ENCODE data around the gene VAV2.

Gene VAV2

GRCh38 chr9:133733796-133734533, 258.2 kb downstream of the VAV2 start:
- DNase-seq (ENCODE audit: low read depth in 1 of 2, low spot score in 1 of 2), result no peak
- TF ChIP-seq JUND (IDR thresholded peaks at IDR 0.05; ENCODE audit: low read depth), result no peak
- in situ Hi-C loops (cut with HindIII; ENCODE audit: low pct_unique_long_range_greater_than_20kb, low sequenced_read_pairs), result no loop called here

GRCh38 chr9:133733421-133733795, 258.7 kb downstream of the VAV2 start:
- TF ChIP-seq JUND (IDR thresholded peaks at IDR 0.05; ENCODE audit: low read depth), result no peak
- in situ Hi-C loops (cut with HindIII; ENCODE audit: low pct_unique_long_range_greater_than_20kb, low sequenced_read_pairs), result no loop called here
- no peak for DNase-seq (ENCODE audit: low read depth in 1 of 2, low spot score in 1 of 2)

GRCh38 chr9:133732639-133733408, 259.3 kb downstream of the VAV2 start:
- in situ Hi-C loops (cut with HindIII; ENCODE audit: low pct_unique_long_range_greater_than_20kb, low sequenced_read_pairs), result no loop called here
- peak in 1 of 2 experiments; percentile 23 for DNase-seq (ENCODE audit: low read depth in 1 of 2, low spot score in 1 of 2)
- TF ChIP-seq JUND (IDR thresholded peaks at IDR 0.05; ENCODE audit: low read depth), result no peak

GRCh38 chr9:133731876-133732638, 260.1 kb downstream of the VAV2 start:
- TF ChIP-seq JUND (IDR thresholded peaks at IDR 0.05; ENCODE audit: low read depth), result no peak
- DNase-seq (ENCODE audit: low read depth in 1 of 2, low spot score in 1 of 2), result peak; percentile 95 to 97
- in situ Hi-C loops (cut with HindIII; ENCODE audit: low pct_unique_long_range_greater_than_20kb, low sequenced_read_pairs), result no loop called here

- DNase-seq (ENCODE audit: low read depth in 1 of 2, low spot score in 1 of 2), result no peak
- no peak for TF ChIP-seq JUND (IDR thresholded peaks at IDR 0.05; ENCODE audit: low read depth)
- in situ Hi-C loops (cut with HindIII; ENCODE audit: low pct_unique_long_range_greater_than_20kb, low sequenced_read_pairs), result no loop called here
Measured at GRCh38 chr9:133730994-133731715, 261.0 kb downstream of the VAV2 start.

- in situ Hi-C loops (cut with HindIII; ENCODE audit: low pct_unique_long_range_greater_than_20kb, low sequenced_read_pairs), result no loop called here
- TF ChIP-seq JUND (IDR thresholded peaks at IDR 0.05; ENCODE audit: low read depth), result no peak
- peak; percentile 52 to 72 for DNase-seq (ENCODE audit: low read depth in 1 of 2, low spot score in 1 of 2)
Measured at GRCh38 chr9:133729617-133730281, 262.4 kb downstream of the VAV2 start.

GRCh38 chr9:133728856-133729616, 263.1 kb downstream of the VAV2 start:
- in situ Hi-C loops (cut with HindIII; ENCODE audit: low pct_unique_long_range_greater_than_20kb, low sequenced_read_pairs), result no loop called here
- no peak for TF ChIP-seq JUND (IDR thresholded peaks at IDR 0.05; ENCODE audit: low read depth)
- no peak for DNase-seq (ENCODE audit: low read depth in 1 of 2, low spot score in 1 of 2)

GRCh38 chr9:133727876-133728441, 264.2 kb downstream of the VAV2 start:
- in situ Hi-C loops (cut with HindIII; ENCODE audit: low pct_unique_long_range_greater_than_20kb, low sequenced_read_pairs), result no loop called here
- TF ChIP-seq JUND (IDR thresholded peaks at IDR 0.05; ENCODE audit: low read depth), result no peak
- no peak for DNase-seq (ENCODE audit: low read depth in 1 of 2, low spot score in 1 of 2)

GRCh38 chr9:133727277-133727875, 264.7 kb downstream of the VAV2 start:
- no peak for DNase-seq (ENCODE audit: low read depth in 1 of 2, low spot score in 1 of 2)
- in situ Hi-C loops (cut with HindIII; ENCODE audit: low pct_unique_long_range_greater_than_20kb, low sequenced_read_pairs), result no loop called here
- no peak for TF ChIP-seq JUND (IDR thresholded peaks at IDR 0.05; ENCODE audit: low read depth)

GRCh38 chr9:133726401-133727276, 265.5 kb downstream of the VAV2 start:
- peak; percentile 86 to 91 for DNase-seq (ENCODE audit: low read depth in 1 of 2, low spot score in 1 of 2)
- TF ChIP-seq JUND (IDR thresholded peaks at IDR 0.05; ENCODE audit: low read depth), result no peak
- in situ Hi-C loops (cut with HindIII; ENCODE audit: low pct_unique_long_range_greater_than_20kb, low sequenced_read_pairs), result no loop called here
